ENCODE results near the gene FAM149A. TPM values are rescaled to one million over a fixed set of nuclear protein-coding genes. Genes with fewer than 3 reads are reported as not detected.

FAM149A gene
- polyA plus RNA-seq, 2 of the 4 experiments (the other 2 are of a cell fraction) = 1.8 to 3.0 TPM

DNA sequence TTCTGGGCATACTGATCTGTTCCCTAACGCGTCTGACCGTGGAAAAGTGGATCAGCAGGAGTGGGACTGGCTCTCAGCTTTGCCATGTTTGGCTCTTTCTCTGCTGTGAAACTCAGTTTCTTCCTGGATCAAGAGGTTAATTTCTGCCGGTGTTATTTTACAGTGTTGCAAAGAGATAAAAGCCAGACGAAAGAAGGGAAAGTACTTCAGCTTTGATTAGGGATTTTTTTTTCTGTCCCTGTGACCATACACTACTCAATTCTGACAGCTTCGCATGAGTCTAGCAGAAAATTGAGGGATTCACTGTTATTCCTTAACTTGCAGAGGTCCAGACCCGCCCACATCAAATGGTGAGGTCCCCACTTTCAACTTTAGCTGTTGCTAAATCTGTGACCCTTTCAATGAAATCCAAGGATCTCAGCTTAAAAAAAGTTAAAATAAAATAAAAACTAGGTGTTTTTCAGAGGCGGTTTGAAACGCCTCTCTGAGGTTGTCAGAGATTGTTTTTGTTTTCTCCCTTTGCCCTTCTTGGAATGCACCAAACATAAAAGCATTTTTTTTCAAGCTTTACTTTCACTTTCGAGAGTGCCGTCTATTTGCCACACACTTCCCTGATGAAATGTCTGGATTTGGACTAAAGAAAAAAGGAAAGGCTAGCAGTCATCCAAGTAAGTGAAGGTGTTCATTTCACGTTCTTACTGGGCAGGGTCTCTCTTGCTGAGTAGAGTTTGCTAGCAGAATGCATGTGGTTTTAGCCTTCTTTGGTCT lies 35.7 kb upstream of the FAM149A start, which contains the start of gene TLR3:
Gene TLR3, plus strand, starts transcription at position 576 of the 768 bp plus-strand sequence. CDS start 7,464 bp downstream, outside the sequence.
- Histone ChIP-seq H3K27ac (peak within 1 kb of the TSS; percentile 19 to 45; a peak in 5 of 6 replicates), H3K4me3 (peak within 1 kb of the TSS; percentile 44), H3K9me3 (no peaks in the 10 kb centered on the region), H3K4me1 (no peaks in the 10 kb centered on the region), H3K4me2 (peak within 1 kb of the TSS; percentile 87)
- ATAC-seq = peak; percentile 45 to 68; a peak in 4 of 6 replicates
- TF ChIP-seq RAD21 (conservative IDR thresholded peaks at IDR 0.05 in 1 of 2, IDR thresholded peaks at IDR 0.05 in 1 of 2) = no peak
- no peak for TF ChIP-seq ZC3H11A (IDR thresholded peaks at IDR 0.05)
- TF ChIP-seq NR3C1 (IDR thresholded peaks at IDR 0.05) = no peak
- TF ChIP-seq ATOH8 (CRISPR knock-in tag; IDR thresholded peaks at IDR 0.05; ENCODE audit: low read depth) = no peak
- TF ChIP-seq, protein P1, sequence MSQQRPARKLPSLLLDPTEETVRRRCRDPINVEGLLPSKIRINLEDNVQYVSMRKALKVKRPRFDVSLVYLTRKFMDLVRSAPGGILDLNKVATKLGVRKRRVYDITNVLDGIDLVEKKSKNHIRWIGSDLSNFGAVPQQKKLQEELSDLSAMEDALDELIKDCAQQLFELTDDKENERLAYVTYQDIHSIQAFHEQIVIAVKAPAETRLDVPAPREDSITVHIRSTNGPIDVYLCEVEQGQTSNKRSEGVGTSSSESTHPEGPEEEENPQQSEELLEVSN (IDR thresholded peaks at IDR 0.05; ENCODE audit: borderline replicate concordance, low read depth) = no peak
- no peak for DNase-seq (ENCODE audit: low read depth in 1 of 2, low spot score in 1 of 2)
- FAIRE-seq = no peak
- WGBS (ENCODE audit: missing lambda C conversion rate) = 13% methylated on average over 12 of the region's 12 CpGs
- POLR2A ChIA-PET = no interaction called here
- CTCF ChIA-PET = interaction anchor here (0.6 to 3.7 kb wide), 9 partner anchors 9 to 74 kb away, joined by 3 to 27 read pairs (median 4); no protein-coding TSS in a partner anchor

- H3K9me3 ChIP-seq = no peaks in the 10 kb centered on the region
- H3K27ac ChIP-seq = no peak overlapping the region; a peak in 1 of 6 replicates
- H3K4me1 ChIP-seq = no peaks in the 10 kb centered on the region
- ChIA-PET POLR2A (no interaction called here), CTCF (interaction anchor here (3.7 kb wide), 1 partner anchor 67 kb away, joined by 27 read pairs; no protein-coding TSS in a partner anchor)
- no peak for TF ChIP-seq JUNB (IDR thresholded peaks at IDR 0.05)
- no peak for TF ChIP-seq MAFK (IDR thresholded peaks at IDR 0.05; ENCODE audit: partially characterized antibody)
- TF ChIP-seq HOXB5 (CRISPR knock-in tag; IDR thresholded peaks at IDR 0.05) = no peak
- no peak for TF ChIP-seq TP53 (CRISPR knock-in tag; IDR thresholded peaks at IDR 0.05)
- no peak for TF ChIP-seq HDAC2 (IDR thresholded peaks at IDR 0.05)
- TF ChIP-seq EHMT2 (IDR thresholded peaks at IDR 0.05; ENCODE audit: low read depth) = no peak
- TF ChIP-seq NPAS2 (CRISPR knock-in tag; IDR thresholded peaks at IDR 0.05; ENCODE audit: borderline replicate concordance) = no peak
- TF ChIP-seq, protein P2, sequence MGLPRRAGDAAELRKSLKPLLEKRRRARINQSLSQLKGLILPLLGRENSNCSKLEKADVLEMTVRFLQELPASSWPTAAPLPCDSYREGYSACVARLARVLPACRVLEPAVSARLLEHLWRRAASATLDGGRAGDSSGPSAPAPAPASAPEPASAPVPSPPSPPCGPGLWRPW (IDR thresholded peaks at IDR 0.05) = no peak
- no peak for TF ChIP-seq ZNF302 (CRISPR knock-in tag; IDR thresholded peaks at IDR 0.05)
- TF ChIP-seq, protein P3, sequence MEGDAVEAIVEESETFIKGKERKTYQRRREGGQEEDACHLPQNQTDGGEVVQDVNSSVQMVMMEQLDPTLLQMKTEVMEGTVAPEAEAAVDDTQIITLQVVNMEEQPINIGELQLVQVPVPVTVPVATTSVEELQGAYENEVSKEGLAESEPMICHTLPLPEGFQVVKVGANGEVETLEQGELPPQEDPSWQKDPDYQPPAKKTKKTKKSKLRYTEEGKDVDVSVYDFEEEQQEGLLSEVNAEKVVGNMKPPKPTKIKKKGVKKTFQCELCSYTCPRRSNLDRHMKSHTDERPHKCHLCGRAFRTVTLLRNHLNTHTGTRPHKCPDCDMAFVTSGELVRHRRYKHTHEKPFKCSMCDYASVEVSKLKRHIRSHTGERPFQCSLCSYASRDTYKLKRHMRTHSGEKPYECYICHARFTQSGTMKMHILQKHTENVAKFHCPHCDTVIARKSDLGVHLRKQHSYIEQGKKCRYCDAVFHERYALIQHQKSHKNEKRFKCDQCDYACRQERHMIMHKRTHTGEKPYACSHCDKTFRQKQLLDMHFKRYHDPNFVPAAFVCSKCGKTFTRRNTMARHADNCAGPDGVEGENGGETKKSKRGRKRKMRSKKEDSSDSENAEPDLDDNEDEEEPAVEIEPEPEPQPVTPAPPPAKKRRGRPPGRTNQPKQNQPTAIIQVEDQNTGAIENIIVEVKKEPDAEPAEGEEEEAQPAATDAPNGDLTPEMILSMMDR (IDR thresholded peaks at IDR 0.05) = no peak
- TF ChIP-seq NFE2L2 (conservative IDR thresholded peaks at IDR 0.05; ENCODE audit: low read length) = no peak
- TF ChIP-seq ELK1 (IDR thresholded peaks at IDR 0.05; ENCODE audit: low read depth, low read length) = no peak
- DNase-seq (ENCODE audit: low read depth in 1 of 2, low spot score in 1 of 2) (no peak), FAIRE-seq (no peak), ATAC-seq (no peak)
- WGBS (ENCODE audit: missing lambda C conversion rate) = 78% methylated on average over 4 of the region's 4 CpGs
- H3K4me2 ChIP-seq = peak overlapping the region; percentile 87
- H3K4me3 ChIP-seq = no peak overlapping the region
Measured at GRCh38 chr4:186069729-186070128, 34.8 kb upstream of the FAM149A start.

DNA sequence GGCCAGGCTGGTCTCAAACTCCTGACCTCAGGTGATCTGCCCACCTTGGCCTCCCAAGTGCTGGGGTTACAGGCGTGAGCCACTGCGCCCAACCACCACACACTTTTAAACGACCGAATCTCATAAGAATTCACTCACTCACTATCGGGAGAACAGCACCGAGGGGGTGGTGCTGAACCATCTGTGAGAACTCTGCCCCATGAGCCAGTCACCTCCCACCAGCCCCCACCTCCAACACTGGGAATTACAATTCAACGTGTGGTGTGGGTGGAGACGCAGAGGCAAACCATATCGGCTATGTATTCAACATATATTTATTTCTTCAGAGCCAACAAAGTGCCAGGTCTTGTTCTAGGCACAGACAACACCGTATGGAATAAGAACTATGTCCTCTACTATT lies 32.0 kb upstream of the FAM149A start:
- WGBS (ENCODE audit: missing lambda C conversion rate) = 89% methylated on average over 10 of the region's 10 CpGs
- no peaks in the 10 kb centered on the region for H3K4me1 ChIP-seq
- FAIRE-seq = no peak
- CTCF ChIA-PET = interaction anchor here (1.5 kb wide), 1 partner anchor 65 kb away, joined by 9 read pairs; no protein-coding TSS in a partner anchor
- POLR2A ChIA-PET = no interaction called here
- no peak for ATAC-seq
- no peaks in the 10 kb centered on the region for H3K9me3 ChIP-seq
- no peak overlapping the region for H3K4me3 ChIP-seq
- no peak overlapping the region for H3K27ac ChIP-seq
- no peak for DNase-seq (ENCODE audit: low read depth in 1 of 2, low spot score in 1 of 2)
- no peak overlapping the region for H3K4me2 ChIP-seq
- TF ChIP-seq MAX (IDR thresholded peaks at IDR 0.05) (no peak), CBX2 (IDR thresholded peaks at IDR 0.05; ENCODE audit: borderline replicate concordance, low read depth) (no peak), HMGXB4 (CRISPR knock-in tag; IDR thresholded peaks at IDR 0.05; ENCODE audit: borderline replicate concordance) (no peak)
- TF ChIP-seq, protein P4, sequence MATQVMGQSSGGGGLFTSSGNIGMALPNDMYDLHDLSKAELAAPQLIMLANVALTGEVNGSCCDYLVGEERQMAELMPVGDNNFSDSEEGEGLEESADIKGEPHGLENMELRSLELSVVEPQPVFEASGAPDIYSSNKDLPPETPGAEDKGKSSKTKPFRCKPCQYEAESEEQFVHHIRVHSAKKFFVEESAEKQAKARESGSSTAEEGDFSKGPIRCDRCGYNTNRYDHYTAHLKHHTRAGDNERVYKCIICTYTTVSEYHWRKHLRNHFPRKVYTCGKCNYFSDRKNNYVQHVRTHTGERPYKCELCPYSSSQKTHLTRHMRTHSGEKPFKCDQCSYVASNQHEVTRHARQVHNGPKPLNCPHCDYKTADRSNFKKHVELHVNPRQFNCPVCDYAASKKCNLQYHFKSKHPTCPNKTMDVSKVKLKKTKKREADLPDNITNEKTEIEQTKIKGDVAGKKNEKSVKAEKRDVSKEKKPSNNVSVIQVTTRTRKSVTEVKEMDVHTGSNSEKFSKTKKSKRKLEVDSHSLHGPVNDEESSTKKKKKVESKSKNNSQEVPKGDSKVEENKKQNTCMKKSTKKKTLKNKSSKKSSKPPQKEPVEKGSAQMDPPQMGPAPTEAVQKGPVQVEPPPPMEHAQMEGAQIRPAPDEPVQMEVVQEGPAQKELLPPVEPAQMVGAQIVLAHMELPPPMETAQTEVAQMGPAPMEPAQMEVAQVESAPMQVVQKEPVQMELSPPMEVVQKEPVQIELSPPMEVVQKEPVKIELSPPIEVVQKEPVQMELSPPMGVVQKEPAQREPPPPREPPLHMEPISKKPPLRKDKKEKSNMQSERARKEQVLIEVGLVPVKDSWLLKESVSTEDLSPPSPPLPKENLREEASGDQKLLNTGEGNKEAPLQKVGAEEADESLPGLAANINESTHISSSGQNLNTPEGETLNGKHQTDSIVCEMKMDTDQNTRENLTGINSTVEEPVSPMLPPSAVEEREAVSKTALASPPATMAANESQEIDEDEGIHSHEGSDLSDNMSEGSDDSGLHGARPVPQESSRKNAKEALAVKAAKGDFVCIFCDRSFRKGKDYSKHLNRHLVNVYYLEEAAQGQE (IDR thresholded peaks at IDR 0.05) = no peak

Data from A549 (cell line).